GM08714 (cell line): ENCODE results near the gene TJP1.

Experiments
- H3K4me3 ChIP-seq: fragments of 200-500 bp; sonication (Bioruptor generic); 2 replicates; pipeline ENCODE4 v1.5.1; 2014; ENCODE audit warnings: mild to moderate bottlenecking, low read length, inconsistent platforms
- ZNF274 ChIP-seq: IDR thresholded peaks from 2 replicates; pipeline ENCODE4 v1.6.1; 2012; ENCODE audit warnings: mild to moderate bottlenecking, low read depth, low read length

Gene TJP1

DNA sequence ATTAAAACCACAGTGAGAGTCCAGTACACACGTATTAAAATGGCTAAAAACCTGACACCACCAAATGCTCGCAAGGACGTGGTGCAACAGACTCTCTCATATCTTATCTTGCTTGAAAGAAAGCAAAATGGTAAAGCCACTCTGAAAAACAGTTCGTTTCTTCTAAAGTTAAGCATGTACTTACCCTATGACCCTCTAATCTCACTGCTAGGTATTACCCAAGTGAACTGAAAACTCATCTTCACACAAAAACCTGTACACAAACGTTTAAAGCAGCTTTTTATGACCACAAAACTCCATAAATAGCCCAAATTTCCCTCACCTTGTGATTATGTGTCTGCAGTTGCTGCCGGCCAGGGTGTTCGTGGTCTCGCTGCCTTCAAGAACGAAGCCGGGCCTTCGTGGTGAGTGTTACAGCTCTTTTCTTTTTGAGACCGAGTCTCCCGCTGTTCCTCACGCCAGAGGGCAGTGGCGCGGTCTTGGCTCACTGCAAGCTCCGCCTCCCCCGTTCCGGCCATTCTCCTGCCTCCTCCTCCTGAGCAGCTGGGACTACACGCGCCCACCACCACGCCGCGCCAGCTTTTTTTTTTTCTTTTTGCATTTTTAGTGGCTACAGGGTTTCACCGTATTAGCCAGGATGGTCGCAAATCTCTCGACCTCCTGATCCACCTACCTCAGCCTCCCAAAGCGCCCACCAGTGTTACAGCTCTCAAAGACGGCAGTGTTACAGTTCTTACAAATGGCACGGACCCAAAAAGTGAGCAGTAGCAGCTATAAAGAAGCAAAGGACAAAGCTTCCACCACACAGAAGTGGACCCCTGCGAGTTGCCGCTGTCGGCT, 165.4 kb downstream of the TJP1 start:
- no peak overlapping the region for H3K4me3 ChIP-seq

DNA sequence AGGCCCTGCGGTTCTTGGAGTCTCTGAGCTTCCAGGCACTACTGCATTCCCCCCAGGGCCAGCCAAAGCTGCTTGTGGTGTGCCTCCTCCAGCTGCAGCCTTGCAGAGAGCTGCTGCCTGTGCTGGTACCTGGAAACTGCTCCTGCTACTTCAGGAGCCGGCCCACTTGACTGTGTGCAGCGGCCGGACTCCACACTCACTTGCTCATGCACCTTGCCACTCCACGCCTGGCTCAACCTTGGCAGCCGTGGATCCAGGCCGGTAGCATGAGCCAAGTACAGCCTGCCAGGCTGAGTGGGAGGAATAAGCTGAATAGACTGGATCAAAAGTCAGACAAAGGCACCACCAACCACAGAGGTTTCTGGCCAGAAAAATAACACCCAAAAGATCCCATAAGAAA, 169.7 kb downstream of the TJP1 start:
- no peak for TF ChIP-seq ZNF274

More for the DNA sequence above, 165.4 kb downstream of the TJP1 start:
- no peak for TF ChIP-seq ZNF274

DNA sequence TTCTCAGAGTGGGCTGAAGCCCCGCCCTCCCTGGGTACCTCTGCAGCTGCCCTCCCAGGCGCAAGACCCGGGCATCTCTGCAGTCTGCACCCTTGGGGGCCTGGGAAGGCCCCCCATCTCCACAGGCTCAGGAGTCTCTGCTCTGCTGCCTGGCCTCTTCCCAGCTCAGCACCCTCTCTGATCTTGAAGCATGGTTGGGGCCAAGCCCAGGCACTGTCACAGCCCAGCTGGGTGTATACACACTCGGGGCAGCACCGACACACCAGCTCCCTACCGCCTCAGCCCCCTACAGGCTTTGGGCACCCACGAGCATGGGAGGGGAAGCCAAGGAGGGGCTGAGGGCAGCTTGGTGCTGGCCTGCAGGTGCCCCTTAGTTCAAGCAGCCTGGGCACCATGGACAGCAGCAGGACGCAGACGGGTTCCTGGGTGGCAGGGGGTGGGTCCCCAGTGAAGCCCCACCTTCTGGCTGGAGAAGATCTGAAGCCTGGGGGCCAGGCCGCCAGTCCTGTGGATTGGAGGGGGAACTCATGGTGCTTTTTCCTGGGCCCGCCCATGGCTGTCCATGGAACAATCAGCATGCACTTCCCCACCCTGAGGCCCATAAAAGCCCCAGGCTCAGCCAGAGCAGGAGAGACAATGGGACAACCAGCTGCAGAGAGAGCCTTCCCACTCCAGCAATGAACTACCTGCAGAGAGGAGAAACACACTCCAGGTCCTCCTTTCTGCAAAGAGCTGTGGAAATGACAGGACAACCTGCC, 170.6 kb downstream of the TJP1 start:
- H3K4me3 ChIP-seq, result no peak overlapping the region
- TF ChIP-seq ZNF274, result no peak

More for the DNA sequence above, 169.7 kb downstream of the TJP1 start:
- no peak overlapping the region for H3K4me3 ChIP-seq
